Myocyte (in vitro differentiated cells): ENCODE data around the gene PRDX1. TPM values are rescaled to one million over a fixed set of nuclear protein-coding genes. Genes with fewer than 3 reads are reported as not detected.
A peak's percentile ranks its signal among the peaks of the same experiment; 100 is the strongest.

Experiments used
- DNase-seq: peaks from one replicate; pipeline ENCODE4 v3.0.0-alpha.2; 2012; ENCODE audit warnings: low read depth
- polyA plus RNA-seq: library from polyadenylated mRNA; unstranded; fragments of >200 nt; gene quantifications from one replicate; pipeline ENCODE4 v1.2.1, GENCODE V29; 2012; ENCODE audit warnings: missing spikeins
- total RNA-seq: library from RNA; depleted of rRNA; stranded (reverse); fragments of >200 nt; gene quantifications from 2 replicates; pipeline ENCODE4 v1.2.3, GENCODE V29; 2014

Gene PRDX1
- 771 and 808 TPM in 2 replicates for total RNA-seq
- 976 TPM for polyA plus RNA-seq

GRCh38 chr1:45521413-45522323 is at the start of gene PRDX1:
TSS of gene PRDX1 (minus strand) at chr1:45521884. CDS start at chr1:45519043, 2,841 bp downstream.
- DNase-seq, result peak; percentile 99

- DNase-seq, result no peak
These were observed 48.9 kb upstream of the PRDX1 start for GRCh38 chr1:45570631-45571030.

- peak; percentile 76 for DNase-seq
These were observed 48.4 kb upstream of the PRDX1 start for GRCh38 chr1:45569962-45570581.

DNA sequence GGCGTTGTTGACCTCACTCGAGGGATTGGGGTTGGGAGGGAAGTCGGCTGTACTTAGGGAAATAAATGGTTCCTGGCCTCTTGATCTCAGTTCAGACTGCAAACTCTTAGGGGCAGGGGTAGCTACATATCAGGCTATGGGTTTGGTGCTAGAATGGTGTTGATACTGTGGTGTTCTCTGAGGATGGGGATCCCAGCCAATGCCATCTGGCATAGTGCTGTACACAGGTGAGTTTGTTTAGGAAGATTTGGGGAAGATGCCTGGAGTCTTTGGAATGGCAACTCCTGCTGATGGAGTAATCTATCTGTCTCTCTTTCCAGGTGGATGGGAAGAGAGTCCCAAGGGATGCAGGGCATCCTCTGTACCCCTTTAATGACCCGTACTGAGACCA is 47.9 kb upstream of the PRDX1 start:
- no peak for DNase-seq

- DNase-seq, result no peak
These were observed 46.7 kb upstream of the PRDX1 start for GRCh38 chr1:45568421-45568820.

- DNase-seq, result no peak
These were observed 46.2 kb upstream of the PRDX1 start for GRCh38 chr1:45567911-45568310.

- no peak for DNase-seq
These were observed 45.0 kb upstream of the PRDX1 start for GRCh38 chr1:45566722-45567121.

GRCh38 chr1:45563843-45564242 is 42.2 kb upstream of the PRDX1 start:
- no peak for DNase-seq

DNA sequence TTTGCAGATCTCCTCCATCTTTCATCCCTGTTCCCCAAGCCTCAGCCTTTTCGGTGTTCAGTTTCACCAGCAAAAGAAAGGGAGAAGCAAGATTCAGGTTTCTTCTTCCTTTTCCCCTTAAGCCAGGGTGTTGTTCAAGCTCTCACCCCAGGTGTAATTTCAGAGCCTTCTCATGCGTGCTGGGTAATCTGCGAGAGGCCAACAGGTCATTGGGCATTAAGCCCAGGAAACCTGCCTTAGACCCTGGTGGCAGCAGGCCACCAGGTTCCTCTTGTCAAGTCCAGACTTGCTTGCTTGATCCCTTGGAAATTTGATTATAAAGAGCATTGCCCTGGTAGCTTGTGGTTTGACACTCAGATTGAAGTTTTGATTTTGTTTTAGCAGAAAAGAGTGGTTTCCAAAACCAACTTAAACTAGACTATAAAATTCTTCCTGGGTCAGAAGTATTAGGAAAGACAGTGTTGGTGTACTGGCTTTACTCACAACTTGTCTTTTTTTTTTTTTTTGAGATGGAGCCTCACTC is 35.8 kb upstream of the PRDX1 start:
- DNase-seq, result peak; percentile 54

GRCh38 chr1:45554198-45554597 is 32.5 kb upstream of the PRDX1 start:
- no peak for DNase-seq

DNA sequence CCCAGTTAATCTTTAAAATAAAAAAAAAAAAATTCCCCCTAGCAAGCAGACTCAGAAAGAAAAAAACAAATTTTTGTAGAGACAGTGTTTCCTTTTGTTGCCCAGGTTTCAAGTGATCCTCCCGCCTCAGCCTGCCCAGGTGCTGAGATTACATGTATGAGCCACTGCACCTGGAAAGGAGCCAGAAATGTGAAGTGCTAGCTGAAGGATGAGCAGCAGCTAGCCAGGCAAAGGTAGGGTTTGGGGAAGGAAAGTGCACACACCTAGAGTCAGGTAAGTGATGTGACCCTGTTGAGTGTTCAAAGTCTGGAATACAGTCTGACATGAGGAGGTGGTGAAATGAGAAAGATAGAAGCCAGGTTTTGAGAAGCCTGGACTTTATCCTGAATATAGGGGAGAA is 30.6 kb upstream of the PRDX1 start:
- DNase-seq, result no peak

DNA sequence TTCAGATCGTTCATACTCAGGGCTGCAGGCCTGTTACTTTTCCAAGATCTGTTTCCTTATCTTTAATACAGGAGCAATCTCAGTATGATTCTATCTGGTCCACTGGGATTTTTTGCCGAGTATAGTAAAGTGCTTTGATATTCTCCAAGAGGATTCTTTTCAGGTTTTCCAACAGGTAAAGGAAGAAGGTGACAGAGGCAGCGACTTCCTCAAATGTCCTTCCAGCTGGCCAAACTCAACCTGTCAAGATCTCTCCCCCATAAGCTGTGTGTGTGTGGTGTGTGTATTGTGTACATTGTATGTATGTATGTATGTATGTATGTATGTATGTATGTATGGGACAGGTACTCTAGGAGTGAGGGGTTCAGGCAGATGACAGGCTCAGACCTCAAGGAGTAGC is 30.0 kb upstream of the PRDX1 start:
- no peak for DNase-seq

DNA sequence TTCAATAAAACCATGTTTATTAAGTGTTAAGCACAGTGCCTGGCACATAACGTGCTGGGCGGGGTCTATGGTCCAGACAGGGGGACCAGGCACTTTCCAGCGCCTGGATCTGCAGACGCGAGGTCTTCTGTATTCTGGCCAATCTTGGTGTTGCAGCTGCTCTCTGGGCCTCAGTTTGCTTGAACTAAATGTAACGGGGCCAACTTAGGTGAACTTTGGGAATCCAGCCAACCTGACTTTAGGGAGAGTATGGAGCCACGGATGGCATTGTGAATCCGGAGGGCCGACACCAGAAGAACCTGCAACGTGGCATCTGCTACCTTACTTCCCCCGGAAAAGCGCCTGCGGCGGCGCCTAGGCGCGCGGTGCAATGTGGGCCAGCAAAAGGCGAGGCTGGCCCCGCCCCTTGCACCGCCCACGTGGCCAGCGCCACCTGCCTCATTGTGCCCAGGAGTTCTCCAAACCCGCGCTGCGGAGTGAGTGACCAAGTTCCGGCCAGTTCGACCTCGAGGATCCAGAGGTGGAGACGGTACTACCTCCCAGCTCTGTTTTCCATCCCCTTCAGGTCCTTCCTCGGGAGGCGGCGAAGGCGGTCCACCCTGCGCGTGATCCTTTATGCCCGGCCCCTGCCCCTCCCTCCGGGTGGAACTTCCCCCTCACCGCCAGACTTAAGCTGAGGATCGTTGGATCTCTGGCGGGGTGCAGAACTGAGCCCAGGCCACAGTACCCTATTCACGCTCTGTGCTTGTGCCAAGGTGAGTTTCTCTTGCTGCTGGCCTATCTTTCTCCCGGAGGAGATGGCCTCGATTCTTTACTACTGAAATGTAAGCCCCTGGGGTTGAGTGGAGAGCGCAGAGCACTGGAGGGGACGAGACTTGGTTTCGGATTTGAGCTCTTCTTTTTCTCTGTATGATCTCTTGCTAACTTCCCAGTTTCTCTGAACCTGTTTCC is 29.0 kb upstream of the PRDX1 start, which contains the start of gene AKR1A1:
Gene AKR1A1, plus strand, starts transcription at position 426 of the 951 bp plus-strand sequence. CDS start 10,969 bp downstream, outside the sequence.
- peak; percentile 90 for DNase-seq

- peak; percentile 67 for DNase-seq
These were observed 24.0 kb upstream of the PRDX1 start for GRCh38 chr1:45545553-45546310.

DNA sequence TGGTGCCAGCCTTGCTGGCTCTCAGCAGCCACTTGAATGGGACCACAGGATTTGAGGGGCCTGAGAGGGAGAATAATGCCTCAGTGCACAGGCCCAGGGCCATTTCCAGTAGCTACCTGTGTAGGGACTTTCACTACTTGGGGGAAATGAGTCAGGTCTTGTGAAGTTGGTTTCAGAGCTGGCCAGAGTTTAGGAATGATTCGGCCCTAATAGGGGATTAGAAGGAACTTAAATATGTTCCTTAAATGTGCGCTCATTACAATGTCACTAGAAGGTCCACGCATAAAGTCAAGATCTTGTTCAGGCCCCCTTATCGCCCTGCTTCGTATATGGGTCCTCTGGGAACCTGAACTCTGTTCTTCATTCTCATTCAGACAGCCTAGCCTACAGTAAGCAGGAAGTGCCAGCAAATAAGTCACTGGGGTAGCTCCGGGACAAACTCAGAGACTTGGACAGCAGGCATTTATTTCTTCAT is 23.4 kb upstream of the PRDX1 start:
- DNase-seq, result no peak

GRCh38 chr1:45544530-45544929 is 22.8 kb upstream of the PRDX1 start:
- no peak for DNase-seq

GRCh38 chr1:45543581-45544417 is 22.1 kb upstream of the PRDX1 start:
- no peak for DNase-seq

DNA sequence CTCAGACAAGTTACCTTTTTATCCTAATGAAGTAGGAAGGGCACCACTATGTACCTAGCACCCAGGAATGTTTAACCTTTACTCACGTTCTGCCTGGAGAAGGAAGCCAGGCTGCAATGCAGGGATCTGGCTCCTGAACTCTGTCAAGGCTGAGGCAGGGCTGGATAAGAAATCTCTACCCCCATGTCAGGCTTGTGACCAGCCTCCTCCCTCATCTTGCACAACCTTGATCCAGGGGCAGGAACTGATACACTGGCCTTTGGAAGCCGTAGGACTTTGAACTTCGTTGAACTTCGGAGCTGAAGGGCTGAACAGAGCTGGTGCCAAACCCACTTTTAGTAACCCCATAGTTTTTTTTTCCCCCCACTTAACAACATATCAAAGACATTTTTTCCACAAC is 20.9 kb upstream of the PRDX1 start:
- DNase-seq, result no peak

DNA sequence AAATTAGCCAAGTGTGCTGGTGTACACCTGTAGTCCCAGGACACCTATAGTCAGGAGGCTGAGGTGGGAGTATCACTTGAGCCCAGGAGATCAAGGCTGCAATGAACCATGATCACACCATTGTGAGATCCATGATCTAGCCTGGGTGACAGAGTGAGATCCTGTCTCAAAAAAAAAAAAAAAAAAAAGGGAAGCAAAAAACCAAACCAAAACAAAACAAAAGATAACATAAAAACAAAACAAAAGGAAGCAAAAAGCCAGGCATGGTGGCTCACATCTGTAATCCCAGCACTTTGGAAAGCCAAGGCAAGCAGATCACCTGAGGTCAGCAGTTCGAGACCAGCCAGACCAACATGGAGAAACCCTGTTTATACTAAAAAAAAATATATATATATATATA is 19.5 kb upstream of the PRDX1 start:
- no peak for DNase-seq
